Measurements from ENCODE around the gene ZDHHC8. TPM values are rescaled to one million over a fixed set of nuclear protein-coding genes. Genes with fewer than 3 reads are reported as not detected.

ZDHHC8 gene
- total and polyA plus RNA-seq, 2 experiments from 2014 or later: 13.0 to 18.7 TPM

DNA sequence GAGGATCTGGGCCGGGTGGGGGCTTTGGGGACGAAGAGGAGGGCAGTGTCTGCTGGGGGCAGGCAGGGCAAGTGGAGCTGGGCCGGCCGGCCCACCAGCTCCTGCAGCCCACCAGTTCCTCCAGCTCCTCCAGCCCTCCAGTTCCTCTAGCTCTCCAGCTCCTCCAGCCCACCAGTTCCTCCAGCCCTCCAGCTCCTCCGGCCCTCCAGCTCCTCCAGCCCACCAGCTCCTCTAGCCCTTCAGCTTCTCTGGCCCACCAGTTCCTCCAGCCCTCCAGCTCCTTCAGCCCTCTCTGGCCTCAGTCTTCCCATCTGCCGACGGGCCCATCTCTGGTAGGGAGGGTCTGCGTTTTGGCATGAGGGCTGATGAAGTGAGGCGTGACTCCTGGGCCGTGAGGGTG is 28.4 kb downstream of the ZDHHC8 start:
- in situ Hi-C loops (cut with MboI): no loop called here
- Histone ChIP-seq H3K9ac (no peak overlapping the region), H3K27ac (no peak overlapping the region), H3K9me2 (ENCODE audit: insufficient read depth) (no peaks in the 10 kb centered on the region), H3K4me2 (ENCODE audit: unreplicated experiment) (no peak overlapping the region), H3K9me3 (ENCODE audit: low read depth) (no peaks in the 10 kb centered on the region), H2AFZ (no peak overlapping the region), H4K20me1 (ENCODE audit: insufficient read depth) (no peaks in the 10 kb centered on the region), H3K4me1 (ENCODE audit: insufficient read depth) (no peaks in the 10 kb centered on the region), H3K4me3 (no peak overlapping the region), H3F3A (ENCODE audit: insufficient read depth) (no peaks in the 10 kb centered on the region), H3K79me2 (ENCODE audit: insufficient read depth) (no peaks in the 10 kb centered on the region), H3K27me3 (replicated peaks; ENCODE audit: insufficient read depth) (no peaks in the 10 kb centered on the region; the same call in 1 of the 2 replicates), H3K36me3 (ENCODE audit: low read depth) (no peaks in the 10 kb centered on the region)
- no peak for DNase-seq
- 41 to 54% methylated on average over 7 to 10 of the region's 10 CpGs for whole genome bisulfite sequencing, 2 experiments (ENCODE audit: low coverage in 1 of 2, low lambda C conversion rate in 2 of 2, missing lambda C conversion rate in 2 of 2)
- TF ChIP-seq EZH2 (IDR thresholded peaks at IDR 0.05; ENCODE audit: insufficient read depth, poor library complexity, severe bottlenecking) (no peak), EZH2phosphoT487 (IDR thresholded peaks at IDR 0.05; ENCODE audit: insufficient read depth, low read depth) (no peak)

DNA sequence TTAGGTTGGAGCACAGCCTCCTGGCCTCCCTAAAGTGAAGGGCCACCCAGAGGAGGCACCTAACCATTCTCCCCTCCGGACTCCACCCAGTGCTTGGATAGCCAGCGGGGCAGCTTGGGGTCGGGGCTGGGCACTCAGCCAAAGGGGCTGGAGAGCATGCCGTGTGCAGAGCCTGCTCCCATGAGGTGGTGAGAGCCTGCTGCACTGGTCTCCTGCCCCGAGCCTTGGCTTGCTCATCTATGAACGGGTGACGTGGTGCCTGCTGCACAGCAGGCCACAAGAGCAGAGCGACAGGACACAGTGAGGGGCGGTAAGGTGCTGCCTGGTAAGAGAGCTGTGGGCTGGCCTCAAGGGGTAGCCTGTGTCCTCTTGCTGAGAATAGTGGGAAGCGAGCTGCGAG is 33.3 kb downstream of the ZDHHC8 start:
- H3K79me2 ChIP-seq (ENCODE audit: insufficient read depth): no peaks in the 10 kb centered on the region
- no peaks in the 10 kb centered on the region for H3K9me3 ChIP-seq (ENCODE audit: low read depth)
- no peaks in the 10 kb centered on the region; the same call in 1 of the 2 replicates for H3K27me3 ChIP-seq (replicated peaks; ENCODE audit: insufficient read depth)
- H2AFZ ChIP-seq: no peak overlapping the region
- in situ Hi-C loops (cut with MboI): no loop called here
- WGBS, 2 experiments (ENCODE audit: low coverage in 1 of 2, low lambda C conversion rate in 2 of 2, missing lambda C conversion rate in 2 of 2): 51 to 56% methylated on average over 11 of the region's 11 CpGs
- H3K4me1 ChIP-seq (ENCODE audit: insufficient read depth): no peaks in the 10 kb centered on the region
- no peak overlapping the region for H3K9ac ChIP-seq
- TF ChIP-seq EZH2 (IDR thresholded peaks at IDR 0.05; ENCODE audit: insufficient read depth, poor library complexity, severe bottlenecking) (no peak), EZH2phosphoT487 (IDR thresholded peaks at IDR 0.05; ENCODE audit: insufficient read depth, low read depth) (no peak)
- no peaks in the 10 kb centered on the region for H3F3A ChIP-seq (ENCODE audit: insufficient read depth)
- H3K36me3 ChIP-seq (ENCODE audit: low read depth): no peaks in the 10 kb centered on the region
- H3K4me3 ChIP-seq: no peak overlapping the region
- H3K4me2 ChIP-seq (ENCODE audit: unreplicated experiment): no peak overlapping the region
- no peaks in the 10 kb centered on the region for H4K20me1 ChIP-seq (ENCODE audit: insufficient read depth)
- no peak overlapping the region for H3K27ac ChIP-seq
- no peaks in the 10 kb centered on the region for H3K9me2 ChIP-seq (ENCODE audit: insufficient read depth)
- DNase-seq: no peak

DNA sequence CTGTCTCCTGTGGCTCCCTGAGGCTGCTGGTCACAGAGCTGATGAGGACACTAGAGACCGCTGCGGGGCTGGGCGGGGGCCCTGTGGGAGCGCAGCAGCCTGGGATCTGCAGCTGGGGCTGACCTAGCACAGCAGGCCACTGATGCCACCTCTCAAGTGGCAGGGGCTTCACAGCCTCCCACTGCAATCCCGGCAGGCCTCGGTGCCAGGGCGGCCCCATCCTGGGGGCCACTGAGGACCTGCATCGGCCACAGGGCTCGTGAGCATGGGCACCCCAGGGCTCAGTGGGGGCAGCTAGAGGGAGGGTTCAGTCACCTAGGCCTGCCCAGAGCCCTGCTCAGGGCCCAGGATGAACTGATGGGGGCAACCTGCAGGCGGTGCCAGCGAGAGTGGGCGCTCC is 33.8 kb downstream of the ZDHHC8 start:
- Histone ChIP-seq H3F3A (ENCODE audit: insufficient read depth) (no peaks in the 10 kb centered on the region), H3K4me3 (no peak overlapping the region), H2AFZ (no peak overlapping the region), H3K36me3 (ENCODE audit: low read depth) (no peaks in the 10 kb centered on the region), H3K27me3 (replicated peaks; ENCODE audit: insufficient read depth) (no peaks in the 10 kb centered on the region), H3K4me1 (ENCODE audit: insufficient read depth) (no peaks in the 10 kb centered on the region), H3K9me2 (ENCODE audit: insufficient read depth) (no peaks in the 10 kb centered on the region), H3K79me2 (ENCODE audit: insufficient read depth) (no peaks in the 10 kb centered on the region), H3K4me2 (ENCODE audit: unreplicated experiment) (no peak overlapping the region), H3K9ac (no peak overlapping the region), H3K27ac (no peak overlapping the region), H4K20me1 (ENCODE audit: insufficient read depth) (no peaks in the 10 kb centered on the region), H3K9me3 (ENCODE audit: low read depth) (no peaks in the 10 kb centered on the region)
- TF ChIP-seq EZH2 (IDR thresholded peaks at IDR 0.05; ENCODE audit: insufficient read depth, poor library complexity, severe bottlenecking): no peak
- TF ChIP-seq EZH2phosphoT487 (IDR thresholded peaks at IDR 0.05; ENCODE audit: insufficient read depth, low read depth): no peak
- DNase-seq: no peak
- WGBS, 2 experiments (ENCODE audit: low coverage in 1 of 2, low lambda C conversion rate in 2 of 2, missing lambda C conversion rate in 2 of 2): 77 to 81% methylated on average over 9 to 12 of the region's 12 CpGs
- in situ Hi-C loops (cut with MboI): no loop called here

DNA sequence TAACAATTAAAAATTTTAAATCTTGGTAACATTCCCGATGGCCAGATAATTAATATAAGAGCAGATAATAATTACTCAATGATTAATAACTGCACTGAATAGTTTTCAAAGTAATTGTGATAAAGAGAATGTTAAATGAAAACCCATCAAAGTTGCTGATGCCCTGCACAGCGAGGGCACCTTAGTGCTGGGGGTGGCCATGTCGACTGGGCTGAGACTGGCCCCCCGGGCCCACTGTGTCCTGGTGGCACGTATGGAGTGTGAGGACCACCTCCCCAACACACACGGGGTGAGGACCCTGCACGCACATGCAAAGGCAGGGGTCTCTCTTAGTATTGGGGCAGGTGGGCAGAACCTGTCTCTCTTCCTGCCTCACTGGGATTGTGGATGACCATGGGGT is 34.3 kb downstream of the ZDHHC8 start:
- Histone ChIP-seq H3F3A (ENCODE audit: insufficient read depth) (no peaks in the 10 kb centered on the region), H3K79me2 (ENCODE audit: insufficient read depth) (no peaks in the 10 kb centered on the region), H2AFZ (no peak overlapping the region), H3K9me2 (ENCODE audit: insufficient read depth) (no peaks in the 10 kb centered on the region), H3K4me2 (ENCODE audit: unreplicated experiment) (no peak overlapping the region), H3K4me3 (no peak overlapping the region), H3K27me3 (replicated peaks; ENCODE audit: insufficient read depth) (no peaks in the 10 kb centered on the region), H3K9ac (no peak overlapping the region), H3K27ac (no peak overlapping the region), H3K4me1 (ENCODE audit: insufficient read depth) (no peaks in the 10 kb centered on the region), H3K36me3 (ENCODE audit: low read depth) (no peaks in the 10 kb centered on the region), H4K20me1 (ENCODE audit: insufficient read depth) (no peaks in the 10 kb centered on the region), H3K9me3 (ENCODE audit: low read depth) (no peaks in the 10 kb centered on the region)
- in situ Hi-C loops (cut with MboI): no loop called here
- WGBS, 2 experiments (ENCODE audit: low coverage in 1 of 2, low lambda C conversion rate in 2 of 2, missing lambda C conversion rate in 2 of 2): 45 to 46% methylated on average over 7 of the region's 7 CpGs
- no peak for DNase-seq
- TF ChIP-seq EZH2phosphoT487 (IDR thresholded peaks at IDR 0.05; ENCODE audit: insufficient read depth, low read depth) (no peak), EZH2 (IDR thresholded peaks at IDR 0.05; ENCODE audit: insufficient read depth, poor library complexity, severe bottlenecking) (no peak)

DNA sequence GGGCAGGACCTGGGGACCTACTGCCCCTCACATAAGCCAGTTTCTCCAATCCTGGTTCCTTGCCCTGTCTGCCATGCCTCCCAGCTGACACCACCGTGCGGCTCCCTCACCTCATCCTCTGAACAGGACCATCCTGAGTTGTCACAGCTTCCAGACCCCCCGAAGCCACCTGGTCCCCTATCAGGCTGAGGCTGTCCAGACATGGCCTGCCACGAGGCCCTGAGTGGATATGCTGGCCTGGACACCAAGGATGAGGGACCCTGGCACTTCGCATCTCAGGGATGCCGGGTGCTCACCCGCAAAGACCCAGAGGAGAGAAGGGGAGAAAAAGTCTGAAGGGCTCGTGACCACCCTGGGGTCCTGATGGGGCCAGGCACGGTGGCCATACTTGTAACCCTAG is 35.1 kb downstream of the ZDHHC8 start:
- Histone ChIP-seq H3K79me2 (ENCODE audit: insufficient read depth) (no peaks in the 10 kb centered on the region), H2AFZ (no peak overlapping the region), H3K27me3 (replicated peaks; ENCODE audit: insufficient read depth) (no peaks in the 10 kb centered on the region), H3K9me2 (ENCODE audit: insufficient read depth) (no peaks in the 10 kb centered on the region), H3K4me2 (ENCODE audit: unreplicated experiment) (no peak overlapping the region), H3F3A (ENCODE audit: insufficient read depth) (no peaks in the 10 kb centered on the region), H3K4me1 (ENCODE audit: insufficient read depth) (no peaks in the 10 kb centered on the region), H3K27ac (no peak overlapping the region), H3K9me3 (ENCODE audit: low read depth) (no peaks in the 10 kb centered on the region), H4K20me1 (ENCODE audit: insufficient read depth) (no peaks in the 10 kb centered on the region), H3K9ac (no peak overlapping the region), H3K36me3 (ENCODE audit: low read depth) (no peaks in the 10 kb centered on the region), H3K4me3 (no peak overlapping the region)
- 46 to 58% methylated on average over 8 to 9 of the region's 9 CpGs for WGBS, 2 experiments (ENCODE audit: low coverage in 1 of 2, low lambda C conversion rate in 2 of 2, missing lambda C conversion rate in 2 of 2)
- TF ChIP-seq EZH2 (IDR thresholded peaks at IDR 0.05; ENCODE audit: insufficient read depth, poor library complexity, severe bottlenecking) (no peak), EZH2phosphoT487 (IDR thresholded peaks at IDR 0.05; ENCODE audit: insufficient read depth, low read depth) (no peak)
- no peak for DNase-seq
- in situ Hi-C loops (cut with MboI): no loop called here
